Measurements from ENCODE around the gene IL1RL2.

DNA sequence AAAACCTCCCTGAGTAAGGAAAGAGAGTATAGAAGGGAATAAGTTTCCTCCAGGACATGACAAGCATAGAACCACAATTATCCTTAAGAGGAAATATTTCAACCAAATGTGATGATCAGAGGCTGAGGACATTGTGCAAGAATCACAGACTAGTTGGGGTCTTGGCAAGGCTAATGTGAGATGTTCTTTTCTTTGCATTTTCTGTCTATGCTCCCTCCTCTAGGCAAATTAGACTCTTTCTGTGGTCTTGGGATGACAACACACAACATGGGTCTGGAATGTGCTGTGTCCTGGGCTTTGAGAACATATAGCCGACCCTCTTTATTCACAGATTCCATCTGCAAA lies 92.5 kb downstream of the IL1RL2 start:
- TF ChIP-seq, protein P1, sequence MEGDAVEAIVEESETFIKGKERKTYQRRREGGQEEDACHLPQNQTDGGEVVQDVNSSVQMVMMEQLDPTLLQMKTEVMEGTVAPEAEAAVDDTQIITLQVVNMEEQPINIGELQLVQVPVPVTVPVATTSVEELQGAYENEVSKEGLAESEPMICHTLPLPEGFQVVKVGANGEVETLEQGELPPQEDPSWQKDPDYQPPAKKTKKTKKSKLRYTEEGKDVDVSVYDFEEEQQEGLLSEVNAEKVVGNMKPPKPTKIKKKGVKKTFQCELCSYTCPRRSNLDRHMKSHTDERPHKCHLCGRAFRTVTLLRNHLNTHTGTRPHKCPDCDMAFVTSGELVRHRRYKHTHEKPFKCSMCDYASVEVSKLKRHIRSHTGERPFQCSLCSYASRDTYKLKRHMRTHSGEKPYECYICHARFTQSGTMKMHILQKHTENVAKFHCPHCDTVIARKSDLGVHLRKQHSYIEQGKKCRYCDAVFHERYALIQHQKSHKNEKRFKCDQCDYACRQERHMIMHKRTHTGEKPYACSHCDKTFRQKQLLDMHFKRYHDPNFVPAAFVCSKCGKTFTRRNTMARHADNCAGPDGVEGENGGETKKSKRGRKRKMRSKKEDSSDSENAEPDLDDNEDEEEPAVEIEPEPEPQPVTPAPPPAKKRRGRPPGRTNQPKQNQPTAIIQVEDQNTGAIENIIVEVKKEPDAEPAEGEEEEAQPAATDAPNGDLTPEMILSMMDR (IDR thresholded peaks at IDR 0.05 in 2 of 3, conservative IDR thresholded peaks at IDR 0.05 in 1 of 3; ENCODE audit: borderline replicate concordance in 1 of 3, insufficient read depth in 1 of 3, low read depth in 2 of 3, low read length in 2 of 3), result no peak
- no peak for TF ChIP-seq EZH2phosphoT487 (IDR thresholded peaks at IDR 0.05; ENCODE audit: borderline replicate concordance)
- no peak for TF ChIP-seq POLR2AphosphoS5 (IDR thresholded peaks at IDR 0.05; ENCODE audit: low read depth, low read length)
- no peak for TF ChIP-seq YY1 (IDR thresholded peaks at IDR 0.05; ENCODE audit: extremely low read depth, insufficient replicate concordance, low read depth, low read length)
- no peak for TF ChIP-seq TCF7L2 (IDR thresholded peaks at IDR 0.05; ENCODE audit: borderline replicate concordance, extremely low read depth, insufficient read depth, insufficient read length)
- TF ChIP-seq, protein P2, sequence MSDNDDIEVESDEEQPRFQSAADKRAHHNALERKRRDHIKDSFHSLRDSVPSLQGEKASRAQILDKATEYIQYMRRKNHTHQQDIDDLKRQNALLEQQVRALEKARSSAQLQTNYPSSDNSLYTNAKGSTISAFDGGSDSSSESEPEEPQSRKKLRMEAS (IDR thresholded peaks at IDR 0.05), result no peak
- TF ChIP-seq, protein P3, sequence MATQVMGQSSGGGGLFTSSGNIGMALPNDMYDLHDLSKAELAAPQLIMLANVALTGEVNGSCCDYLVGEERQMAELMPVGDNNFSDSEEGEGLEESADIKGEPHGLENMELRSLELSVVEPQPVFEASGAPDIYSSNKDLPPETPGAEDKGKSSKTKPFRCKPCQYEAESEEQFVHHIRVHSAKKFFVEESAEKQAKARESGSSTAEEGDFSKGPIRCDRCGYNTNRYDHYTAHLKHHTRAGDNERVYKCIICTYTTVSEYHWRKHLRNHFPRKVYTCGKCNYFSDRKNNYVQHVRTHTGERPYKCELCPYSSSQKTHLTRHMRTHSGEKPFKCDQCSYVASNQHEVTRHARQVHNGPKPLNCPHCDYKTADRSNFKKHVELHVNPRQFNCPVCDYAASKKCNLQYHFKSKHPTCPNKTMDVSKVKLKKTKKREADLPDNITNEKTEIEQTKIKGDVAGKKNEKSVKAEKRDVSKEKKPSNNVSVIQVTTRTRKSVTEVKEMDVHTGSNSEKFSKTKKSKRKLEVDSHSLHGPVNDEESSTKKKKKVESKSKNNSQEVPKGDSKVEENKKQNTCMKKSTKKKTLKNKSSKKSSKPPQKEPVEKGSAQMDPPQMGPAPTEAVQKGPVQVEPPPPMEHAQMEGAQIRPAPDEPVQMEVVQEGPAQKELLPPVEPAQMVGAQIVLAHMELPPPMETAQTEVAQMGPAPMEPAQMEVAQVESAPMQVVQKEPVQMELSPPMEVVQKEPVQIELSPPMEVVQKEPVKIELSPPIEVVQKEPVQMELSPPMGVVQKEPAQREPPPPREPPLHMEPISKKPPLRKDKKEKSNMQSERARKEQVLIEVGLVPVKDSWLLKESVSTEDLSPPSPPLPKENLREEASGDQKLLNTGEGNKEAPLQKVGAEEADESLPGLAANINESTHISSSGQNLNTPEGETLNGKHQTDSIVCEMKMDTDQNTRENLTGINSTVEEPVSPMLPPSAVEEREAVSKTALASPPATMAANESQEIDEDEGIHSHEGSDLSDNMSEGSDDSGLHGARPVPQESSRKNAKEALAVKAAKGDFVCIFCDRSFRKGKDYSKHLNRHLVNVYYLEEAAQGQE (IDR thresholded peaks at IDR 0.05; ENCODE audit: low read depth), result no peak
- no peak for TF ChIP-seq POLR2A (IDR thresholded peaks at IDR 0.05; ENCODE audit: borderline replicate concordance, extremely low read depth, insufficient read depth, insufficient read length)
- no peak for TF ChIP-seq EGR1 (IDR thresholded peaks at IDR 0.05; ENCODE audit: low read depth)
- no peak for TF ChIP-seq SP1 (IDR thresholded peaks at IDR 0.05; ENCODE audit: low read depth)
- TF ChIP-seq FOSL1 (IDR thresholded peaks at IDR 0.05; ENCODE audit: low read depth), result no peak

Measured in HCT116 (cell line).